ENCODE measurements around the gene ZBTB42.
"Not testable (repeated sequence)": the region's sequence is repeated elsewhere in the genome, so short reads cannot be mapped to it uniquely, and the experiment has no call there.

- not testable (repeated sequence) for TF ChIP-seq USF2 (IDR thresholded peaks at IDR 0.05; ENCODE audit: low read depth, low read length); BHLHE40 (IDR thresholded peaks at IDR 0.05; ENCODE audit: low read depth, low read length); CTCF (conservative IDR thresholded peaks at IDR 0.05; ENCODE audit: low read depth, low read length)
Measured at GRCh38 chr14:104814701-104815100, 13.8 kb downstream of the ZBTB42 start.
